Fibroblast of lung (primary cell): ENCODE data around the gene PHEX. TPM values are rescaled to one million over a fixed set of nuclear protein-coding genes. Genes with fewer than 3 reads are reported as not detected.
"Not testable (repeated sequence)": the region's sequence is repeated elsewhere in the genome, so short reads cannot be mapped to it uniquely, and the experiment has no call there.

Source experiments
- DNase-seq, 2 donors: peaks; one replicate each; pipeline versions ENCODE4 v3.0.0 to v3.0.0-alpha.2; 2010; ENCODE audit warnings: low read depth in 2 of 2
- H2AFZ ChIP-seq: 2 replicates; pipeline ENCODE4 v1.5.1; 2012; ENCODE audit warnings: low read length, control low read depth, inconsistent platforms
- H3K27ac ChIP-seq: 2 replicates; pipeline ENCODE4 v1.5.1; 2011; ENCODE audit warnings: low read length, control low read depth; ENCODE audit not compliant: insufficient read depth
- H3K27me3 ChIP-seq: 2 replicates; pipeline ENCODE4 v1.5.1; 2011; ENCODE audit warnings: mild to moderate bottlenecking, low read length; ENCODE audit not compliant: control insufficient read depth, insufficient read depth
- H3K36me3 ChIP-seq: 2 replicates; pipeline ENCODE4 v1.5.1; 2011; ENCODE audit warnings: low read length; ENCODE audit not compliant: control insufficient read depth, insufficient read depth
- H3K4me1 ChIP-seq: 2 replicates; pipeline ENCODE4 v1.5.1; 2011; ENCODE audit warnings: low read length; ENCODE audit not compliant: control insufficient read depth, insufficient read depth; ENCODE audit errors: extremely low read depth
- H3K4me2 ChIP-seq: 2 replicates; pipeline ENCODE4 v1.5.1; 2011; ENCODE audit warnings: low read length, control low read depth; ENCODE audit not compliant: insufficient read depth; ENCODE audit errors: extremely low read depth
- H3K4me3 ChIP-seq, 4 experiments: fragments of 200-600 bp in 1 of 4; sonication (generic) in 1 of 4; replicated peaks in 1 of 4; 2 replicates each; pipeline ENCODE4 v1.5.1; 2011 to 2016; ENCODE audit warnings: low read length in 4 of 4, low read depth in 3 of 4, mild to moderate bottlenecking in 3 of 4, control low read depth in 2 of 4, inconsistent platforms in 1 of 4, mixed read lengths in 1 of 4; ENCODE audit not compliant: insufficient read depth in 1 of 4; ENCODE audit errors: control extremely low read depth in 1 of 4
- H3K79me2 ChIP-seq: 2 replicates; pipeline ENCODE4 v1.5.1; 2012; ENCODE audit warnings: mild to moderate bottlenecking, low read length, inconsistent platforms; ENCODE audit not compliant: control insufficient read depth, insufficient read depth
- H3K9ac ChIP-seq: 2 replicates; pipeline ENCODE4 v1.5.1; 2011; ENCODE audit warnings: mild to moderate bottlenecking, low read length, control low read depth; ENCODE audit not compliant: insufficient read depth
- H3K9me3 ChIP-seq: 2 replicates; pipeline ENCODE4 v1.5.1; 2012; ENCODE audit warnings: low read depth, low read length; ENCODE audit not compliant: control insufficient read depth, insufficient read depth
- H4K20me1 ChIP-seq: 2 replicates; pipeline ENCODE4 v1.5.1; 2011; ENCODE audit warnings: low read length; ENCODE audit not compliant: control insufficient read depth, insufficient read depth; ENCODE audit errors: extremely low read depth
- EZH2 ChIP-seq: IDR thresholded peaks from 2 replicates; pipeline ENCODE4 v1.5.1; 2012; ENCODE audit warnings: low read length, control low read depth, mild to moderate bottlenecking; ENCODE audit errors: missing control alignments
- polyA plus RNA-seq, 2 donors: library from polyadenylated mRNA; depleted of rRNA in 1 of 2; stranded (reverse) in 1 of 2; unstranded in 1 of 2; fragments of >200 nt; gene quantifications; 2 replicates each; pipeline ENCODE4 v1.2.1, GENCODE V29; 2011 to 2012; ENCODE audit warnings: missing spikeins in 1 of 2
- total RNA-seq: library from RNA; depleted of rRNA; stranded (reverse); fragments of >200 nt; gene quantifications from 2 replicates; pipeline ENCODE4 v1.2.1, GENCODE V29; 2014
- TF ChIP-seq, protein P1 (sequence below), 2 donors: IDR thresholded peaks in 1 of 2; conservative IDR thresholded peaks in 1 of 2; 1 replicate in 1 of 2; 2 replicates in 1 of 2; pipeline ENCODE4 v1.5.1; 2011 to 2012; ENCODE audit warnings: low read length in 2 of 2, control low read depth in 1 of 2, inconsistent platforms in 1 of 2, low read depth in 1 of 2, mild to moderate bottlenecking in 1 of 2

PHEX gene
- total and polyA plus RNA-seq, 2 donors (not counting 1 experiment from before 2014, with no cell fraction given), result 1.2 to 1.7 TPM

DNA sequence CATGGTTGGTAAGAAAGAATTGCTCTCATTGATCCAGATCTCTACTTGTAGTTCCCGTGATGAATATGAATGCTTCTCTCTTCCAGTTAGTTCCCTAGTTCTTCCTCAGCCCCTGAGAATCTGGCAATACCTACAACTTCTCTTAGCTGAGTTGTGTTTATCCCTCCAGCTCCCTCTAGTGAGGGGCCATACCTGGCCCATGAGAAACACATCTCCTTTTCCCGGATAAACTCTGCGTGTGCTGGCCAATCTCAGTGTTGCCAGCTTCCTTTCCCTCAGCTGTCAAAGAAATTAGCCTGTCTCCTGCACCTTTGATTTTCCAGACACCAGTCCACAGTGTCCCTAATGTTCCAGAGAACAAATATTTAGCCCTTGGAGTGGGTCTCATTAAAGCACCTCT lies 246.2 kb downstream of the PHEX start:
- Histone ChIP-seq H2AFZ (no peak overlapping the region), H3K4me3 (no peak overlapping the region), H3K79me2 (no peaks in the 10 kb centered on the region), H3K36me3 (no peaks in the 10 kb centered on the region), H3K27ac (no peak overlapping the region), H3K9me3 (no peaks in the 10 kb centered on the region), H3K4me1 (no peaks in the 10 kb centered on the region), H3K4me2 (no peak overlapping the region), H3K9ac (no peak overlapping the region), H4K20me1 (no peaks in the 10 kb centered on the region), H3K27me3 (no peaks in the 10 kb centered on the region)
- no peak for DNase-seq
- no peak for TF ChIP-seq EZH2
- TF ChIP-seq, protein P1, sequence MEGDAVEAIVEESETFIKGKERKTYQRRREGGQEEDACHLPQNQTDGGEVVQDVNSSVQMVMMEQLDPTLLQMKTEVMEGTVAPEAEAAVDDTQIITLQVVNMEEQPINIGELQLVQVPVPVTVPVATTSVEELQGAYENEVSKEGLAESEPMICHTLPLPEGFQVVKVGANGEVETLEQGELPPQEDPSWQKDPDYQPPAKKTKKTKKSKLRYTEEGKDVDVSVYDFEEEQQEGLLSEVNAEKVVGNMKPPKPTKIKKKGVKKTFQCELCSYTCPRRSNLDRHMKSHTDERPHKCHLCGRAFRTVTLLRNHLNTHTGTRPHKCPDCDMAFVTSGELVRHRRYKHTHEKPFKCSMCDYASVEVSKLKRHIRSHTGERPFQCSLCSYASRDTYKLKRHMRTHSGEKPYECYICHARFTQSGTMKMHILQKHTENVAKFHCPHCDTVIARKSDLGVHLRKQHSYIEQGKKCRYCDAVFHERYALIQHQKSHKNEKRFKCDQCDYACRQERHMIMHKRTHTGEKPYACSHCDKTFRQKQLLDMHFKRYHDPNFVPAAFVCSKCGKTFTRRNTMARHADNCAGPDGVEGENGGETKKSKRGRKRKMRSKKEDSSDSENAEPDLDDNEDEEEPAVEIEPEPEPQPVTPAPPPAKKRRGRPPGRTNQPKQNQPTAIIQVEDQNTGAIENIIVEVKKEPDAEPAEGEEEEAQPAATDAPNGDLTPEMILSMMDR (conservative IDR thresholded peaks at IDR 0.05 in 1 of 2, IDR thresholded peaks at IDR 0.05 in 1 of 2; ENCODE audit: low read depth in 1 of 2, low read length in 2 of 2), result no peak

GRCh38 chrX:22289209-22289608 lies 257.1 kb downstream of the PHEX start:
- not testable (repeated sequence) for H4K20me1 ChIP-seq, H3K4me3 ChIP-seq, H3K4me2 ChIP-seq, H3K27me3 ChIP-seq, H2AFZ ChIP-seq, H3K4me1 ChIP-seq, H3K79me2 ChIP-seq, H3K36me3 ChIP-seq, H3K9me3 ChIP-seq, H3K9ac ChIP-seq, DNase-seq, H3K27ac ChIP-seq

GRCh38 chrX:22296871-22297270 lies 264.7 kb downstream of the PHEX start:
- Histone ChIP-seq H3K4me1 (no peaks in the 10 kb centered on the region), H3K4me3 (no peak overlapping the region), H3K9ac (no peak overlapping the region), H3K9me3 (no peaks in the 10 kb centered on the region), H3K4me2 (no peak overlapping the region), H3K79me2 (no peaks in the 10 kb centered on the region), H2AFZ (no peak overlapping the region), H3K27me3 (no peaks in the 10 kb centered on the region), H4K20me1 (no peaks in the 10 kb centered on the region), H3K36me3 (no peaks in the 10 kb centered on the region), H3K27ac (no peak overlapping the region)
- no peak for DNase-seq
- TF ChIP-seq, protein P1 (conservative IDR thresholded peaks at IDR 0.05 in 1 of 2, IDR thresholded peaks at IDR 0.05 in 1 of 2; ENCODE audit: low read depth in 1 of 2, low read length in 2 of 2), result no peak
- no peak for TF ChIP-seq EZH2
